Suppressor macrophage treated with lipopolysaccharide for 4 hours (primary cell): ENCODE results near the gene PIK3C2B.

Experiments used
- DNase-seq: peaks from one replicate; pipeline ENCODE4 v3.0.0-alpha.2; 2020

The PIK3C2B gene

DNA sequence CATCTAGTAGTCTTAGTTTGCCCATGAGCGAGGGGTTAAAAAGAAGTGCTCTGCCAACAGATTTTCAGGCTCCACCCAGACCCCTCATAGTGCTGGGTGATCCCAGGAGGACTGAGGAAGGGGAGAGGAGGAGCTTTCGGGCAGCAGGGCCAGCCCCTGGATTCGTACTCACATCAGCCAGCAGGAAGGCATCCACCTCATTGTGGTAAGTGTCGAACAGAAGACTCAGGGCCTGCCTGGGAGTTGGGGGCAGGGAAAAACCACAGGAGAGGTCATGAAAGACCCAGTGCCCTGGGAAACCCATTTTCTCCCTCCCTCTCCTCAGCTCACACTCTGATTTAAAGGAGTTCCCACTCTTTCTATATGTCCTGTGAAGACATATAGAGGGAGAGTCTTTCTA lies 34.9 kb downstream of the PIK3C2B start:
- no peak for DNase-seq

DNA sequence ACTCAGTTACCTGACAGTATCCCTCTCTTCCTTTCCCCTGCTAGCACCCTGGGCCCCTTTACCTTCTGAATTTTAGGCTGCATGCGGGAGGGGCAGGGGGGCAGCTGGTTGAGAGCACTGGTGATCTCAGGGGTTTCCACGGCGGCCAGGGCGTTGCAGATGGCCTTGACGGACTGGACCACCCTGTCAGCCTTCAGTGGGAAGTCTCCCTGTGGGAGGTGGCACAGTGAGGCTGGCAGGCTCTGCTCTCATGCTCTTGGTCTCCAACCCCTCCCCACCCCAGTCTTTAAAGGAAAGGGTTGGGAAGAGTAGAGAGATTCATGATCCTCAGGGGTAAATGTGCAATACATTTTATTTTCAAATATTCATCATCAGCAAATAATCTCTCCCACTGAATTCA lies 36.9 kb downstream of the PIK3C2B start:
- DNase-seq: no peak

DNA sequence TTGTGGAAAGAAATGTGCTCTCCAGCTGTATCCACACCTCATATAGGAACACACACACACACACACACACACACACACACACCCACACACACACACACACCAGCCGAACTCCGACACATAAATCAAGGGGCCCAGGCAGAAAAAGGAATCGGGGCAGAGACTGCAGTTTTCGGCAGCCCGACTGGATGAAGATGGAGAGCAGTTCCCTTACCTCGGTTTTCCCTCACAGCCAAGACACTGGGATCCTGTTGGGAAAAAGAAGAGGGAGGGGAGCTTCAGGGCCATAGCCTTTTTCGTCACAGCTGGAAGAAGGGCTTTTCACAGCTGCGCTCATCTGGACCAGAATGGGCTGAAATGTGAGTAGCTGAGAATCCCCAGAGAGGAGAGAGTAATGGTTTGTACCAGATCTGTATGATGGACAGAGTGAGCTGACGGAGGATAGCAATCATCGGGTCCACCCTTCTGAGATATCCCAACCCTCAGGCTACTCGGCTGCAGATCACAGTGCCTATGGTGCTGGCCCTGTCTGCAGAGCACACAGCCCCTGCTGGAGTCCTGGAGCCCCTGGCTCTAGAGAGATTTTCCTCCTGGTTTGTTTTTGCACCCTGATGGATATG lies 37.7 kb downstream of the PIK3C2B start:
- no peak for DNase-seq

DNA sequence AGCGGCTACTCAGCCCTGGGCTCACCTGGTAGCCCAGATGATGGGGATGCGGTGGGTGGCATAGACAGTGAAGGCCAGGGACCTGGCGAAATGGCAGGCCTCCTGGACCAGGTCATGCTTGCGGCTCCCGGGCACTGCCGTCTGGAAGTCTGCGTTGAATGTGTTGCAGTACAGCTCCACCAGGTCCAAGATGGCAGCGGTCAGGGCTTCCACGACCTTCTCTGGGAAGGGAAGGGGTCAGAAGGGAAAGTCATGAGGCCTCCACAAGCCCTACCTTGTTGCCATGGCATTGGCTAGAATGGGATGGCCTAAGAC lies 38.8 kb downstream of the PIK3C2B start:
- no peak for DNase-seq

DNA sequence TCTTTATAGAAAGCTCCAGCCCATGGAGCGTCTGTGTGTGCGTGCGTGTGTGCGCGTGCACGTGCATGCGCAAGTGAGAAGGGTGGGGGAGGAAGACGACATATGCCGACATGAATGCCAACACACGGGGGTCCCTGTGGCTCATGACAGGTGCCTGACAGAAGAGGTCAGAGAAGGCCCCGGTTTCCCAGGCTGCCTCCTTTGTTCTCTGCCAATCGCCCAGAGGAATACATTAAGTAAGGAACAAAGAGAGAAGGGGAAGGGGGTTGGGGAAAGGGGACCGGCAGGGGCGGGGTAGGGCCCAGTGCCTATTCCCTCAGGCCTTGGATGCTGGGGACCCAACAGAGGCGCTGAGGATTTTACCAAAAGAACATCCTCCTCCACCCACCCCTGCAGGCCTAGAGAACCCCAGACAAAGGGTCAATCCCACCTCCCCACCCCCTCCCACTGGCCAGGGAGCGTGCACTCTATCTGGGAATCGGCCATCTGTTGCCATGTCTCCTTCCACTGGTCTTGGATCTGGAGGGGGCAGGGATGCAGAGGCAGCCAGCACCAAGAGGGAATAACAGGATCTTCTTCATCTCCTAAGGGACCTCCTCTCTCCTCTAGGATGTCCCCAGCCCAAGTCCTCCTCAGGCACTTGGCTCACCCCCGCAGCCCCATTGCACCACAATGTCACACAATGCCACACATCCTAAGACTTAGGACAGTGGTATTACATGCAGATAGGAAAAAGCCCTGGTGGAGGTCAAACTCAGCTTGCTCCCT lies 39.4 kb downstream of the PIK3C2B start:
- DNase-seq: no peak

DNA sequence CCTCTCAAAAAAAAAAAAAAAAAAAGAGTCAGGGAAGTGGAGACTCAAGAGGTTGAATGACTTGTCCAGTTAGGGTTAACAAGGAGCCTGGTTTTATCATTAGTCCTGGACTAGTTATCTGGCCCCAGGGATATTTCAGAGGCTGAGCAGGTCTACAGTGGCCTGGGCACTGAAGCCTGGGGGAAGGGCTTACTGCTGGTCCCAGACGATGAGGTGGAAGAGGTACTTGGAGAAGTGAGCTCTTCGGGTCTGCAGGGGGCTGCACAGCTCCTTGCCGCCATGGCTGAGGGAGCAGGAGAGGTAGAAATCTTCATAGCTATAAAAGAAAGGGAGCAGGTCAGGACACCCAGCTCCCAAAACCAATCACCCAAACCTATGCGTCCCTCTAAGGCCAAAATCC lies 40.1 kb downstream of the PIK3C2B start:
- no peak for DNase-seq

DNA sequence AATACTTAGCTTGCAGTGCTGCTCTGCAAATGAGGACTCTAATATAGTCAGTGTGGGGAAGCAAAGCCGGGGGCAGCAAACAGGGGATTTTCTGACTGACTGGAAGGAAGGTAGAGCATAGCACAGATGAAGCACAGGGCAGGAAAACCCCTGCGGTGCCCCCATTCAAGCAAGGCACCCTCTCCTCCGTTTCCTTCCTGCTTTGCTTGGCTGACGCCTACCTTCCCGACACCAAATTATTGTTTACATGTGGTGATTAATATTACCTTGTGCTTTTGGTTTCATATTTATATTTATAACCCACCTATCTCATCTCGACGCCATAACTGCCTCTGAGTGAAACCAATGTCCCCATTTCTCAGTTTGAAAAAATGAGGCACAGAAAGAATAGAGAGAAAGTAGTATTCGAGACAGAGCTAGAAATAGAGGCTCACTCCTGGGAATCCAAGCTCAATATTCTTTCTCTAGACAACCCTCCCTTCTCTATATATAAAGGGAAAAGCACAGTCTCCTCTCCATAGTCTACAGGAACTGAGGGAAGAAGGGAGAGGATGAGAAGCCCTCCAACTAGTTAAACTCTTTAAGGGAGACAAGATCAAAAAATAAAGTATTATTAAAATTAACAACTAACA lies 41.3 kb downstream of the PIK3C2B start:
- no peak for DNase-seq

DNA sequence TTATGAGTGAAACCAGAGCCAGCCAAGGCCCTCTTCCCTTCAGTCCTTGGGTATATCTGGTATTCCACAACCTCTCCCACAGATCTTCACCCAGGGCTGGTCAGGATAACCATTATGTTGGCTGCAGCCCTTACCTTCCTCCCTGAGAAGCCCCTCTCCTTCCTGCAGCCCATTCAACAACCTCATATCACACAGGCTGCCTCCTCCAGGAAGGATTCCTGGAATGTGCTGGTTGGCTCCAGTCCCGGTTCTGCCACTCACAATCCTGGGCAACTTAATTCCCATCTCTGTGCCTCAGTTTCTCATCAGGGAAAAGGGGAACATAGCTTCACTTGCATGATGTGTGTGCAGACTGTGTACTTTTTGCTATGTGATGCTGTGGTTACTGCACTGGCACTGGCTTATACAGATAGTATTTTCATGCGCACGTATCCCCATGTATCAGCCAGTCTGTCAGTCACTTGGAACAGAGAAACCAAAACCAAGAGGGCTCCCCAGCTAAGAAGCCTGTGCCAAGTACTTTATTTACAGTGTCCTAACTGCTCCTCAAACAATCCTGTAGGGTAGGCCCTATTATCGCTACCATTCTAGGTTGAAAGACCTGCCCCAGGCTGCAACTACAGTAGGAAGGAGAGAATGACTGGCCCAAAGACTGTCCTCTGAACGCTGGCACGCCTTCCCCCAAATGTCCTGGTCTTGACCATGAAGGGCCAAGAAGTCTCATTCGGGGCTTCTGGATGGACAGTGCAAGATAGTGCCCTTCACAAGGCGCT lies 43.1 kb downstream of the PIK3C2B start:
- no peak for DNase-seq

DNA sequence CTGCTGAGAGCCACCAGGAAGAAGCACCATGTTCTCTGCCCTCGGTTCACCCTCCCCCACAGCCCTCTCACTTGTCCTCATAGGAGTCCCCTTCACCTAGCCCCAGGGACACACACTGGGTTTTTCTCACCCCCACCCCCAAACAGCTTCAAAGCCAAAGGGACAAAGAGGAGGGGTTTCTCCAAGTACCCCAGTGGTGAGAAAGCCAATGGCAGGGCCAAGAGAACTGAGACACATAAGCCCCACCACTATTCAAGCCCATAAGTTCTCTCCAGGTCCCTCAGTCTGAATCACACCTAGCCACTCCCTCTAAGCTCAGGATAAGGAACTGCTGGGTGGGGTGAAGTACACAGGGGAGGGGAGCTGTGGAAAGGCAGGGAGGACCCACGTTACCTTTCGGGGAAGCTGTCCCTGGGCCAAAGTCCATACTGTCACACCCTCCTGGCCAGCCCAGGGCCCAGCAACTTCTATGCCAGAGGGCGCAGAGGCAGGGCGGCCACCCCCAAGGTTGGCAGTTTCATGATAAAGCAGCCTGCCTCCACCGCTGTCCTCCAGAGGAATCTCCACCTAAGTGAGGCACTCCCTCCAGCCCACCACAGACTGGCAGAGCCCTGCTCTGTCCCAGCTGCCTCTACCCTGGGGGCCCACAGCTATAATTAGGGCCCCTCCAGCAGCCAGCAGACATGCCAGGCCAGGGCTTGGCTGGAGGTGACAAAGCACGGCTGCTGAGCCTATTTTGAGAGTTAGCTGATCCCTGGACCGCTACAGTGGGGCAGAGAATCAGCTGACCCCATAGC lies 43.9 kb downstream of the PIK3C2B start:
- DNase-seq: no peak

DNA sequence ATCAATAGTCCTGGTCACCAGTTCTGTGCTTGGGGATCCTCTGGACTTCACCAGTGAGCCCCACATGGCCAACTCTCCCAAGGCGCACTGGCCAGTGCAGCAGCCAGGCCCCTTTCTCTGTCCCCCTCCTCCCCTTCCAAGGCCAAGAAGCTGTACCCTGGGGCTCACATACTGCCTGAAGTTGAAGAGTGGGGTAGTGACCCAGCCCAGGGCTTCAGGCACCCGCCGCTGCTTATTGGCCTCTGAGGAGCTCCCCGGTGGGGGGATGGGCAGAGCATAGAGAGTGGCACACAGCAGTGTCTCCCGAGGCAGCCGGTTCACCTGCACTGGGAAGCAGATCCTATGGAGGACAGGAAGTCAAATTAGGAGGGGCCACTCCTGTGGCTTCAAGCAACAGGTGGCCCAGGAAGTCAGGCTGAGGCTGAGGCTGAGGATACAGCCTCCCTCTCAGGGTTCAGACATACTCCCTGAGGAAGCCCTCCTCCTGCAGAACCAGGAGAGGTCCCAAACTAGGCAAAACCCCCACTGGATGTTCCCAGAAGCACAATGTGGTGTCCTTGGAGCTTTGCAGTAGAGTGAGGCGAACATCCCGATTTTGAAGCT lies 44.8 kb downstream of the PIK3C2B start:
- DNase-seq: no peak

DNA sequence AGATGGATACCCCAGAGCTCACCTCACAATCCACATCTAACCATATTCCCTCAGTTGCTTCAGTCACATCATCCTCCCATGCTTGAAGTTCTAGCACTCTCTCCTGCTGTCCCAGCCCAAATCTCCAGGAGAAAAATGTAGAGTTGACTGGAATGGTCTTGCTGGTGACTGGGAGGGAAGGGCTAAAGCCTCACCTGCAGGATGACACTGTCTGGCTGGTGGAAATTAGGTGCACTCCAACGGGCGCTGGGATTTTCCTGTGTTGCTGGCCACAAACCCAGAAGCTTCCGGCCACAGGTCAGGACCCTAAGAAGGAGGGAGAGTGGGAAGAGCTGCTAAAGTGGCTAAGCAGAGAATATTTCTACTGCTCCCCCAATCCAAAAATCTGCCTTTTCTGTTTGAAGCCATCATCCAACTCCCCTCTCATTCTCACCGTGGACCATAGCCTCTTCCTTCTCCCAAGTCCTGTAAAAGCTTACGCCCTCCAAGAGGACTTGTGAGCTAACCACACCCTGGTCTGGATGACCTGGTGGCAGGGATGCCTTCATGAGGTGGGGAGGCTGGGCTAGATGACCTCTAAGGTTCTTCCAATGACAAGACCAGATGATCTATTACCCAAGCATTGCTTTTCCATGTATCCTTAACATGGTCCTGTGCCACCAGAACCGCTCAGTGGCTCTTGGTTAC lies 45.5 kb downstream of the PIK3C2B start:
- DNase-seq: no peak

DNA sequence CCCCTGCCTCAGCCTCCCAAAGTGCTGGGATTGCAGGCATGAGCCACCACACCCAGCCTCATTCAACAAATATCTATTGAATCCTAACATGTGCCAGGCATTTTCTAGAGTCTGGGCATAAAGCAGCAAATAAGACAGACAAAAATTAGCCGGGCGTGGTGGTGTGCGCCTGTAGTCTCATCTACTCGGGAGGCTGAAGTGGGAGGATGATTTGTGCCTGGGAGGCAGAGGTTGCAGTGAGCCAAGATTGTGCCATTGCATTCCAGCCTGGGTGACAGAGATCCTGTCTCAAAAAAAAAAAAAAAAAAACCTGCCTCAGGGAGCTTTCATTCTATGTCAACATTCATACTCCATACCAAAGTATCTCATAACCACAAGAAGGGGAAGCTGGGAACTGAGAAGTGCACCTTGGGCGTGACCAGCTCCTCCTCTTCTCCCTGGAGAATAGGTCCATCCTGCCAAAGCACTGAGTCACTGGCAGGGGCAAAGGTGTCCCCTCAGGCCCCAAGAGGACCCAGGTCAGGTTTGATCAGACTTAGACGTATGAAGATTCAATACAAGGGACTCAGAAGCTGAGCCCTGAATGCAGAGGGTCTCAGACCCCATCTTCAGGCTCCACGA lies 46.2 kb downstream of the PIK3C2B start:
- no peak for DNase-seq

DNA sequence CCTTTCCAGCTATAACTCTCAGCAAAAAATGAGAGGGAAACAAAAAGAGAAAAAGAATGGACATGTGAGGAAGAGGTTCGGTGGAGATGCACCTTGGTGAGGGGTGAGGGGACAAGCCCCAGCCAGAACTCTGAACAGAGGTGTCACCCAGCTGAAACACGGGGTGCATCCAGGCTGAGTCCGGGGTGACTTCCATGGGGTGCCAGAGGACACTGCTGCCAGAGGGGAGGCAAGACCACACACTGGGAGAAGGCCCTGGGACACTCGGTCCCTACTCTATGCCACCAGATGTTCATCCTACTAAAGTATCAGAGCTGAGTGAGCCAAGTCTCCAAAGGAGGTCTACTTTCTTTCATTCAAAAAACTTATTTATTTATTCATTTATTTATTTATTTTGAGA lies 46.9 kb downstream of the PIK3C2B start:
- DNase-seq: no peak

DNA sequence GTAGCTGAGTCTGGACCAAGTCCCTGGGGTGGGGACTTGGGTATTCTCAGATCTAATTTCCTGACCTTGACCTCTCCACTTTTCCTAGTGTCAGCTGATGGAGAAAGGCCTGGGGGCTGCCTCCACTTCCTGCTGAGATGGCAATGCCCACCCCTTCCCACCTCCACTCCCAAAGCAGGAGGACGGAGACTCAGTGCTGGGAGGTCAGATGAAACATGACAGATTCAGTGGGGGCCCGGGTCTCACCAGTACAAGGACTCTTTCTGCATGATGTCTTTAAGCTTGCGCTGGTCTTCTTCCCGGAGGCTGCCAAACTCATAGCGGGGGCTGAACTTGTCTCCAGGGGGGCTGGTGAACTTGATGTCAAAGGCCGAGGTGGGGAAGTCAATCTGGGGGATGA lies 47.4 kb downstream of the PIK3C2B start:
- DNase-seq: no peak

DNA sequence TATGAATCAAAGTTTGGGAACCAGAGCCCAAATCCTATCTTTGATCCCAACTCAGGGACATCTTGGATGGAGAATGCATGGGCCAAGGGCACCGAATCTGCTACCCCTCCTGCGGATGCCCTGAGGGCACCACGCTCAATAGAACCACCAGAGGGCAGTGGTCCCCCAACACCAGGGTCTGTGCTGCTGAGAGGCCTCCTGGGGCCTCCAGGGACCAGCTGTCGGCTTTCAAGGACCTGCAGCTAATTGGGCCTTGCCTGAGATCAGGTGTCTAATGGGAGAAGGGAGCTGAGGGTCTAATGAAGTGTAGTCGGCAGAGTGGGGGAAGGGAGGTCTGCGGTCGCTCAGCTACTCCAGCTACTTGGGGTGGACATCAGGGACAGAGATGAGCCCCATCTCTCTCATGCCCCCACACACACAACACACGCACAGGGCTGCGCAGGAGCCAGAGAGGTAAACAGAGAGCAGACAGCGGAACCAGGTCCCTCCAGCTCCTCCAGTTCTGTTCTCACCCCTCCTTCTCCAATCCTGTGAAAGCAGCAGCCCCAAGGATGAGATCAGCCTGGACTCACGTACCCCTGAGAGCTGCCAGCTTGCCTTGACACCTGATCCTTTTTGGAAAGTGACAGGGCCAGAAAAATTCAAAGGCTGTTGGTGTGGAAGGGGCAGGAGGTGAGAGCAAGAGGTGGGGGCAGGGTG lies 48.0 kb downstream of the PIK3C2B start:
- DNase-seq: peak; percentile 84

DNA sequence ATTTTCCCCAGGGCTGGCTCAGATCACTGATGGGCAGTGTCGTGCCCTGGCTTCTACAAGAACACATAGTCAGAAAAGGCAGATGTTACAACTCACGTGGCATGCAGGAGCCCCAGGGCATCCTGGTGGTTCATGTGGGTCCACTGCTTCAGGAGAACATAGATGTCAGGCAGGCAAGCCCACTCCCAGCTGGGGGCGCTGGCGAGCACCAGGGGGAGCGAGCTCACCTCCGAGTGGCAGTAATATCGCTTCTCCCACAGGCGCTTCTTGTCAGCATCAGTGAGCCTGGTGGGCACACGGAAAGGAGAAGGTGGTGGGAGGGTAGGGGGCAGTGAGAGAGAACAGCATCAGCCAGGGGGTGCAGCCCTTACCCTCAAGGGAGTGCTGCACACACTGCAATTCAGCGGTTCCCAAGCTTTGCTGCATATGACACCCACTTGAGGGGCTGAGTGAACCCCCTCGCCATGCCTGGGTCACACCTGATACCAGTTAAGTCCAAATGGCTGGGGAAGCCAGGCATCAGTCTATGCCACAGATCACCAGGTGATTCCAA lies 48.7 kb downstream of the PIK3C2B start:
- DNase-seq: peak; percentile 54
